K562 (cell line): ENCODE data around the gene RNF224. TPM values are rescaled to one million over a fixed set of nuclear protein-coding genes. Genes with fewer than 3 reads are reported as not detected.
A peak's percentile ranks its signal among the peaks of the same experiment; 100 is the strongest.

Experiments
- ARHGAP35 ChIP-seq: fragments of 450-650 bp; IDR thresholded peaks from 2 replicates; pipeline ENCODE4 v1.6.1; 2018; ENCODE audit not compliant: partially characterized antibody
- CCNT2 ChIP-seq: IDR thresholded peaks from 2 replicates; pipeline ENCODE4 v1.6.1; 2011; ENCODE audit warnings: borderline replicate concordance, low read depth, mild to moderate bottlenecking, moderate library complexity, mixed read lengths, low read length; ENCODE audit not compliant: insufficient read length; ENCODE audit errors: extremely low read depth
- CHD1 ChIP-seq: fragments of 200-600 bp; sonication (generic); IDR thresholded peaks from one replicate; pipeline ENCODE4 v1.6.1; 2012; ENCODE audit warnings: mild to moderate bottlenecking, moderate library complexity, low read length, inconsistent platforms
- GABPB1 ChIP-seq: sonication (generic); formaldehyde crosslinking; IDR thresholded peaks from 2 replicates; pipeline ENCODE4 v1.8.0; 2022; ENCODE audit warnings: mild to moderate bottlenecking, missing genetic modification reagents
- KDM5B ChIP-seq: fragments of 200-600 bp; sonication (generic); IDR thresholded peaks from 2 replicates; pipeline ENCODE4 v1.6.1; 2012; ENCODE audit warnings: low read depth, mild to moderate bottlenecking, moderate library complexity, low read length, control low read depth, inconsistent platforms; ENCODE audit not compliant: insufficient replicate concordance
- NR3C1 ChIP-seq: sonication (generic); formaldehyde crosslinking; IDR thresholded peaks from 2 replicates; pipeline ENCODE4 v1.8.1; 2022; ENCODE audit warnings: missing genetic modification reagents
- PHF20 ChIP-seq: fragments of 450-650 bp; IDR thresholded peaks from 2 replicates; pipeline ENCODE4 v1.6.1; 2018; ENCODE audit not compliant: partially characterized antibody
- POLR2A ChIP-seq: fragments of 450-650 bp; conservative IDR thresholded peaks from 2 replicates; pipeline ENCODE4 v1.6.1; 2016
- RHOXF2B ChIP-seq: fragments of 250-450 bp; sonication (Bioruptor Pico); conservative IDR thresholded peaks from 2 replicates; pipeline ENCODE4 v1.5.1; 2021
- RNF219 ChIP-seq: fragments of 250-450 bp; sonication (Bioruptor Pico); IDR thresholded peaks from 2 replicates; pipeline ENCODE4 v1.5.0; 2022; ENCODE audit warnings: mild to moderate bottlenecking
- SAFB ChIP-seq: fragments of 200-400 bp; formaldehyde crosslinking; IDR thresholded peaks from 2 replicates; pipeline ENCODE4 v1.6.1; 2017; ENCODE audit warnings: low read depth, low read length, borderline replicate concordance
- TCF7L2 ChIP-seq: fragments of 150-350 bp; IDR thresholded peaks from 2 replicates; pipeline ENCODE4 v1.6.1; 2016; ENCODE audit warnings: low read depth, mild to moderate bottlenecking, low read length, moderate library complexity
- U2AF1 ChIP-seq: fragments of 200-400 bp; formaldehyde crosslinking; optimal IDR thresholded peaks from 2 replicates; pipeline ENCODE3; 2017; ENCODE audit warnings: mild to moderate bottlenecking, low read depth, low read length, moderate library complexity
- XRCC4 ChIP-seq: IDR thresholded peaks from one replicate; pipeline ENCODE4 v1.6.1; 2011; ENCODE audit not compliant: insufficient read depth, insufficient read length; ENCODE audit errors: extremely low read depth
- ZBTB7A ChIP-seq: IDR thresholded peaks from 2 replicates; pipeline ENCODE4 v1.6.1; 2011; ENCODE audit warnings: low read depth, mild to moderate bottlenecking, low read length, moderate library complexity, borderline replicate concordance; ENCODE audit not compliant: control insufficient read depth
- ZFX ChIP-seq: sonication (generic); formaldehyde crosslinking; IDR thresholded peaks from 2 replicates; pipeline ENCODE4 v1.8.0; 2022; ENCODE audit warnings: mild to moderate bottlenecking, missing genetic modification reagents, moderate library complexity
- ZNF561 ChIP-seq: fragments of 450-650 bp; formaldehyde crosslinking; conservative IDR thresholded peaks from 2 replicates; pipeline ENCODE4 v1.4.0; 2020; ENCODE audit warnings: mild to moderate bottlenecking, moderate library complexity
- ZNF57 ChIP-seq: fragments of 450-650 bp; formaldehyde crosslinking; IDR thresholded peaks from 2 replicates; pipeline ENCODE4 v1.4.0; 2020; ENCODE audit warnings: mild to moderate bottlenecking, moderate library complexity
- polyA plus RNA-seq, 8 experiments: library from polyadenylated mRNA; depleted of rRNA in 4 of 8; stranded (reverse) in 5 of 8; unstranded in 3 of 8; fragments of >200 nt; fragmentation: Nextera tagmentation in 2 of 8; fragmentation: Illumina TruSeq in 1 of 8; extraction: Ambion mirVana in 2 of 8; extraction: Trizol in 1 of 8; gene quantifications; 2 replicates each; pipeline versions ENCODE4 v1.2.1 to v1.2.3, GENCODE V29; 2011 to 2014; ENCODE audit warnings: inconsistent platforms in 1 of 8, missing spikeins in 1 of 8
- total RNA-seq, 7 experiments: library from RNA; depleted of rRNA in 6 of 7; stranded (reverse); fragments of >200 nt in 6 of 7; fragmentation: Illumina TruSeq in 2 of 7; extraction: Trizol in 2 of 7; gene quantifications; 2 replicates each; pipeline versions ENCODE4 v1.2.1 to v1.2.3, GENCODE V29; 2011 to 2021; ENCODE audit warnings: low replicate concordance in 1 of 7
- TF ChIP-seq, protein P1 (sequence below): IDR thresholded peaks from 2 replicates; pipeline ENCODE4 v1.6.1; 2011; ENCODE audit warnings: borderline replicate concordance, low read depth, mild to moderate bottlenecking, moderate library complexity, low read length; ENCODE audit not compliant: insufficient read depth, poor library complexity, severe bottlenecking

Gene RNF224
- total and polyA plus RNA-seq, 9 of the 15 experiments (the other 6 are each of a cell fraction or from before 2014, with no cell fraction given), result not detected

DNA sequence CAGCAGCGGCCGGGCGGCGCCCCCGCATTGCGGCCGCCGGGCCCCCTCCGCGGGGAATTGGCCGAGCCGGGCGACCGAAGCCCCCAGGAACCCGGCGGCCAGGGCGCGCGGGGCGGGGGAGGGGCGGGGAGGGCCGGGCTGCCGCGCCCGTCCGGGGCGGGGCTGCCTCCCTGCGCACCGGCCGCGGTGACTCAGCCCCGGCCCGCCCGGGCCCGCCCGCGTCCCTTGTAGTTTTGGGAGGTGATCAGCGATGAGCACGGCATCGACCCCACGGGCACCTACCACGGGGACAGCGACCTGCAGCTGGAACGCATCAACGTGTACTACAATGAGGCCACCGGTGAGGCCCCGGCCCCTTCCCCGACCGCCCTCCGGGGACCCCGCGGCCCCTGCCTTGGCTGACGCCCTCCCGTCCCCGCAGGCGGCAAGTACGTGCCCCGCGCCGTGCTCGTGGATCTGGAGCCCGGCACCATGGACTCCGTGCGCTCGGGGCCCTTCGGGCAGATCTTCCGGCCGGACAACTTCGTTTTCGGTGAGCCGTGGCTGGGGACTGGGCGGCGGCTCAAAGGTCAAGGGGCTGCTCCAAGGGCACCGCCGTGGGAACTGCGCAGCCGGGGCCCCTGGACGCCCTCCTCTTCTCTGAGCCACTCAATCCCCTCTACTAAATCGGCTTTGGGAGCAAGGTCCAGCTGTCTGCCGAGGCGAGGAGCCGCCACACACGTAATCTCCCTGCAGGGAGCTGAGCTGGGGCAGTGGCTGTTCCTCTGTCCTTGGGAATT lies 14.4 kb downstream of the RNF224 start (continued):
- no peak for TF ChIP-seq ZNF57 (CRISPR knock-in tag)
- TF ChIP-seq U2AF1, result peak; percentile 71
- peak; percentile 19 for TF ChIP-seq CHD1
- peak; percentile 39; the same call in 1 of the 2 replicates for TF ChIP-seq SAFB
- no peak for TF ChIP-seq ARHGAP35
- no peak for TF ChIP-seq TCF7L2
- peak; percentile 43; the same call in 1 of the 2 replicates for TF ChIP-seq ZFX (CRISPR knock-in tag)
- no peak for TF ChIP-seq KDM5B
- TF ChIP-seq PHF20, result peak; percentile 25
- no peak for TF ChIP-seq RHOXF2B (CRISPR knock-in tag)
- 0 out of 2 replicates have a peak, but pooled peaks have one; percentile 46 for TF ChIP-seq POLR2A
- 0 out of 2 replicates have a peak, but pooled peaks have one; percentile 61 for TF ChIP-seq NR3C1 (CRISPR knock-in tag)
- peak; percentile 86; the same call in 1 of the 2 replicates for TF ChIP-seq ZBTB7A
- TF ChIP-seq XRCC4, result no peak
- TF ChIP-seq, protein P1, sequence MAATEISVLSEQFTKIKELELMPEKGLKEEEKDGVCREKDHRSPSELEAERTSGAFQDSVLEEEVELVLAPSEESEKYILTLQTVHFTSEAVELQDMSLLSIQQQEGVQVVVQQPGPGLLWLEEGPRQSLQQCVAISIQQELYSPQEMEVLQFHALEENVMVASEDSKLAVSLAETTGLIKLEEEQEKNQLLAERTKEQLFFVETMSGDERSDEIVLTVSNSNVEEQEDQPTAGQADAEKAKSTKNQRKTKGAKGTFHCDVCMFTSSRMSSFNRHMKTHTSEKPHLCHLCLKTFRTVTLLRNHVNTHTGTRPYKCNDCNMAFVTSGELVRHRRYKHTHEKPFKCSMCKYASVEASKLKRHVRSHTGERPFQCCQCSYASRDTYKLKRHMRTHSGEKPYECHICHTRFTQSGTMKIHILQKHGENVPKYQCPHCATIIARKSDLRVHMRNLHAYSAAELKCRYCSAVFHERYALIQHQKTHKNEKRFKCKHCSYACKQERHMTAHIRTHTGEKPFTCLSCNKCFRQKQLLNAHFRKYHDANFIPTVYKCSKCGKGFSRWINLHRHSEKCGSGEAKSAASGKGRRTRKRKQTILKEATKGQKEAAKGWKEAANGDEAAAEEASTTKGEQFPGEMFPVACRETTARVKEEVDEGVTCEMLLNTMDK, result no peak
- no peak for TF ChIP-seq GABPB1 (CRISPR knock-in tag)
- no peak for TF ChIP-seq RNF219 (CRISPR knock-in tag)
- no peak for TF ChIP-seq ZNF561 (CRISPR knock-in tag)
- peak; percentile 3 for TF ChIP-seq CCNT2
